WTC11 (cell line): ENCODE measurements around the gene SLC9A9. TPM values are rescaled to one million over a fixed set of nuclear protein-coding genes. Genes with fewer than 3 reads are reported as not detected.

Experiments
- ATAC-seq: fragments of 200-7000 bp; cut with Tn5 transposase; 2 replicates; pipeline ENCODE4 v1.10.0; 2021; ENCODE audit warnings: mild to moderate bottlenecking, moderate library complexity
- CTCF ChIA-PET: fragments of 300-600 bp; sonication (Branson Sonifier 250); formaldehyde crosslinking; loops from one replicate; lab custom pipeline; 2021; ENCODE audit warnings: antibody characterized with exemption; lab: Charles Lee
- POLR2A ChIA-PET: fragments of 350-600 bp; sonication (Branson Sonifier 250); formaldehyde crosslinking; loops from one replicate; lab custom pipeline; 2021; ENCODE audit warnings: antibody characterized with exemption; lab: Charles Lee
- DNase-seq: peaks from one replicate; pipeline ENCODE4 v3.0.0; 2021; ENCODE audit warnings: low spot score
- H3K27ac Mint-ChIP-seq: 2 replicates; pipeline ENCODE4 v1.8.0; 2021; ENCODE audit warnings: mixed read lengths
- H3K27me3 Mint-ChIP-seq: 2 replicates; pipeline ENCODE4 v1.8.0; 2021; ENCODE audit warnings: low read depth, mild to moderate bottlenecking, moderate library complexity, mixed read lengths
- H3K36me3 Mint-ChIP-seq: 2 replicates; pipeline ENCODE4 v1.8.0; 2021; ENCODE audit warnings: mixed read lengths
- H3K4me1 Mint-ChIP-seq: 2 replicates; pipeline ENCODE4 v1.8.0; 2022; ENCODE audit warnings: mixed read lengths
- H3K4me3 Mint-ChIP-seq: 2 replicates; pipeline ENCODE4 v1.8.0; 2021; ENCODE audit warnings: mild to moderate bottlenecking, moderate library complexity, mixed read lengths
- H3K9me3 Mint-ChIP-seq: 2 replicates; pipeline ENCODE4 v1.8.0; 2021; ENCODE audit warnings: mixed read lengths
- ARID4B ChIP-seq: sonication (generic); formaldehyde crosslinking; IDR thresholded peaks from 2 replicates; pipeline ENCODE4 v1.8.0; 2023; ENCODE audit warnings: missing genetic modification reagents, mild to moderate bottlenecking, borderline replicate concordance
- CDX4 ChIP-seq: fragments of 250-450 bp; sonication (Bioruptor Pico); IDR thresholded peaks from 2 replicates; pipeline ENCODE4 v1.9.0; 2021; ENCODE audit warnings: moderate library complexity, mild to moderate bottlenecking, inconsistent platforms, borderline replicate concordance
- E2F4 ChIP-seq: sonication (generic); formaldehyde crosslinking; IDR thresholded peaks from 2 replicates; pipeline ENCODE4 v1.8.1; 2022; ENCODE audit warnings: low read depth, mild to moderate bottlenecking, moderate library complexity, missing genetic modification reagents, borderline replicate concordance
- FOXJ3 ChIP-seq: sonication (generic); formaldehyde crosslinking; IDR thresholded peaks from 2 replicates; pipeline ENCODE4 v1.9.0; 2021; ENCODE audit warnings: missing genetic modification reagents, mild to moderate bottlenecking, borderline replicate concordance
- HMGXB4 ChIP-seq: sonication (generic); formaldehyde crosslinking; IDR thresholded peaks from 2 replicates; pipeline ENCODE4 v1.8.1; 2023; ENCODE audit warnings: mild to moderate bottlenecking, moderate library complexity, missing genetic modification reagents
- IRF1 ChIP-seq: sonication (generic); formaldehyde crosslinking; IDR thresholded peaks from 2 replicates; pipeline ENCODE4 v1.8.0; 2023; ENCODE audit warnings: missing genetic modification reagents
- JAZF1 ChIP-seq: fragments of 250-450 bp; sonication (Bioruptor Pico); IDR thresholded peaks from 2 replicates; pipeline ENCODE4 v1.9.0; 2021; ENCODE audit warnings: moderate library complexity, mild to moderate bottlenecking, inconsistent platforms
- NFYB ChIP-seq: sonication (generic); formaldehyde crosslinking; conservative IDR thresholded peaks from 2 replicates; pipeline ENCODE4 v1.8.0; 2022; ENCODE audit warnings: low read depth, missing genetic modification reagents
- NR3C1 ChIP-seq: sonication (generic); formaldehyde crosslinking; conservative IDR thresholded peaks from 2 replicates; pipeline ENCODE4 v1.8.1; 2023; ENCODE audit warnings: low read depth, mild to moderate bottlenecking, missing genetic modification reagents
- RELA ChIP-seq: sonication (generic); formaldehyde crosslinking; IDR thresholded peaks from 2 replicates; pipeline ENCODE4 v1.8.1; 2022; ENCODE audit warnings: missing genetic modification reagents, mild to moderate bottlenecking, borderline replicate concordance
- SP1 ChIP-seq: sonication (generic); formaldehyde crosslinking; conservative IDR thresholded peaks from 2 replicates; pipeline ENCODE4 v1.8.1; 2022; ENCODE audit warnings: missing genetic modification reagents
- TEAD1 ChIP-seq: sonication (generic); formaldehyde crosslinking; IDR thresholded peaks from 2 replicates; pipeline ENCODE4 v1.8.0; 2022; ENCODE audit warnings: mild to moderate bottlenecking, missing genetic modification reagents
- ZNF396 ChIP-seq: fragments of 250-450 bp; sonication (Bioruptor Pico); IDR thresholded peaks from 2 replicates; pipeline ENCODE4 v1.8.0; 2021; ENCODE audit warnings: mild to moderate bottlenecking, moderate library complexity, borderline replicate concordance
- ZNF532 ChIP-seq: fragments of 250-450 bp; sonication (Bioruptor Pico); IDR thresholded peaks from 2 replicates; pipeline ENCODE4 v1.9.0; 2021; ENCODE audit warnings: mild to moderate bottlenecking, borderline replicate concordance
- total RNA-seq: library from RNA; stranded (reverse); gene quantifications from 3 replicates; pipeline ENCODE4 v1.2.3, GENCODE V29; 2021

Gene SLC9A9
- total RNA-seq, 1 experiment from 2014 or later = 1.2 TPM

GRCh38 chr3:143608966-143609365 lies 239.3 kb downstream of the SLC9A9 start:
- Mint-ChIP-seq H3K36me3 (no peaks in the 10 kb centered on the region), H3K4me3 (no peak overlapping the region), H3K27me3 (no peaks in the 10 kb centered on the region), H3K27ac (no peak overlapping the region), H3K4me1 (no peaks in the 10 kb centered on the region), H3K9me3 (no peaks in the 10 kb centered on the region)
- ChIA-PET POLR2A (no interaction called here), CTCF (interaction anchor here (0.9 kb wide), 1 partner anchor 11 kb away, joined by 3 read pairs; no protein-coding TSS in a partner anchor)
- TF ChIP-seq RELA (CRISPR knock-in tag) (no peak), ZNF532 (CRISPR knock-in tag) (no peak), HMGXB4 (CRISPR knock-in tag) (no peak), SP1 (CRISPR knock-in tag) (no peak), NFYB (CRISPR knock-in tag) (no peak), TEAD1 (no peak), IRF1 (CRISPR knock-in tag) (no peak), ZNF396 (CRISPR knock-in tag) (no peak), NR3C1 (CRISPR knock-in tag) (no peak), JAZF1 (CRISPR knock-in tag) (no peak), CDX4 (CRISPR knock-in tag) (no peak), E2F4 (no peak), ARID4B (CRISPR knock-in tag) (no peak), FOXJ3 (CRISPR knock-in tag) (no peak)
- no peak for ATAC-seq
- DNase-seq = no peak
